Stromal cell of bone marrow (primary cell): ENCODE data around the gene SYNGR3.
A peak's percentile ranks its signal among the peaks of the same experiment; 100 is the strongest.

Experiments
- DNase-seq: peaks from one replicate; pipeline ENCODE4 v3.0.0-alpha.2; 2012; ENCODE audit warnings: low read depth

Gene SYNGR3

GRCh38 chr16:1976951-1977874, 12.6 kb upstream of the SYNGR3 start:
- no peak for DNase-seq

GRCh38 chr16:1977875-1978268, 11.9 kb upstream of the SYNGR3 start:
- DNase-seq = no peak

GRCh38 chr16:1978476-1979120, 11.2 kb upstream of the SYNGR3 start:
- no peak for DNase-seq

- DNase-seq = no peak
Observed at GRCh38 chr16:1979271-1980029, 10.3 kb upstream of the SYNGR3 start.

- no peak for DNase-seq
Observed at GRCh38 chr16:1980030-1980769, 9.6 kb upstream of the SYNGR3 start.

GRCh38 chr16:1980770-1981087, 9.0 kb upstream of the SYNGR3 start:
- DNase-seq = no peak

GRCh38 chr16:1981398-1981836, 8.4 kb upstream of the SYNGR3 start, which contains the start of gene NOXO1:
Gene NOXO1 (minus strand): TSS chr16:1981469. CDS start chr16:1981179, 290 bp downstream.
- no peak for DNase-seq

GRCh38 chr16:1982013-1982433, 7.7 kb upstream of the SYNGR3 start:
- DNase-seq = no peak

GRCh38 chr16:1982991-1983543, 6.7 kb upstream of the SYNGR3 start:
- no peak for DNase-seq

GRCh38 chr16:1983544-1984346, 6.0 kb upstream of the SYNGR3 start, which contains the start of gene GFER:
Gene GFER (plus strand): TSS chr16:1984193. CDS start chr16:1984219, 26 bp downstream.
- DNase-seq = peak; percentile 84

GRCh38 chr16:1984347-1985225, 5.2 kb upstream of the SYNGR3 start:
- DNase-seq = no peak

GRCh38 chr16:1985466-1986150, 4.2 kb upstream of the SYNGR3 start:
- no peak for DNase-seq

- no peak for DNase-seq
Observed at GRCh38 chr16:1987198-1987597, 2.6 kb upstream of the SYNGR3 start.

GRCh38 chr16:1990101-1990350, 256 bp downstream of the SYNGR3 start:
- no peak for DNase-seq

GRCh38 chr16:1990351-1991134, 773 bp downstream of the SYNGR3 start:
- DNase-seq = no peak

- DNase-seq = no peak
Observed at GRCh38 chr16:1991135-1991551, 1.4 kb downstream of the SYNGR3 start.

GRCh38 chr16:1991588-1991947, 1.8 kb downstream of the SYNGR3 start:
- no peak for DNase-seq

- DNase-seq = peak; percentile 69
Observed at GRCh38 chr16:1991948-1992703, 2.4 kb downstream of the SYNGR3 start.
